PC-9 (cell line): Measurements from ENCODE around the gene FADS6.

ENCODE experiments used
- EZH2 ChIP-seq: fragments of 200-600 bp; sonication (generic); IDR thresholded peaks from 2 replicates; pipeline ENCODE4 v1.8.0; 2017; ENCODE audit warnings: antibody characterized with exemption, low read depth
- TF ChIP-seq, protein P1 (sequence below): fragments of 200-600 bp; sonication (generic); conservative IDR thresholded peaks from 2 replicates; pipeline ENCODE4 v1.6.1; 2017; ENCODE audit warnings: mixed run types, antibody characterized with exemption, mild to moderate bottlenecking, moderate library complexity

DNA sequence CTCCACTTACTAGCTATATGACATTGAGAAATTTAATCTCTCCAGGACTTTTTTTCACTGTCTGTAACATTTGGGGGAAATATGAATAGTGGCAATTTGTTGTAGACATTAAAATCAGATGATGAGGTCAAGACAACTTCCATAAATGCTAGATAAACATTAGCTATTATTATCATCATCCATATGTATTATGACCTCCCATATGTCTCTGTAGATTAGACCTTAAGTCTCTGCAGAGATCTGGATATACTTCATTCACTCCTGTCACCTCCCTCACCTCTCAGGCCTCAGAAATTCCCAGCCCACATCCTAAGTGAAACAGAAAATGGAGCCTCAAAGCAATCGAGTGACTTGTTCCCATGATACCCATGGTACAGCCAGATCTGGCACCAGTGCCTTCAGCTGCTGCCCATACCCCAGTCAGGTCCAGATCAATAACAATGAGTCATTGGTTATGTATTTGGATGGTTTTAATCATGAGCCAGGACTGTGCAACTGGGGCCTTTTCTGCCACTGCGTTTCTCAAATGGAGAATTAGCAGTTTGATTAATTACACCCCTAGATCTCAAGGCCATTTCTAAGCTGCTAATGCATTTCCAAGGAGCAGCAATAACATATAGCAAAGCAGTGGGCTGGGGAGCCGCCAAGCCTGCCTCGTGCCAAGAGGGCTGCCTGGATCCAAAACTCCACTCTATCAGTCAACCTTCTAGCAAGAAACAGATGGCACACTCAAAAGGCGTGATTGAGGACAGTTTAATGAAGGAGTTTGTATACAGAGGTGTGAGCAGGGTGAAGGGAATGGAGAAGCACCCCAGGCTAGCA lies 18.1 kb downstream of the FADS6 start:
- TF ChIP-seq, protein P1, sequence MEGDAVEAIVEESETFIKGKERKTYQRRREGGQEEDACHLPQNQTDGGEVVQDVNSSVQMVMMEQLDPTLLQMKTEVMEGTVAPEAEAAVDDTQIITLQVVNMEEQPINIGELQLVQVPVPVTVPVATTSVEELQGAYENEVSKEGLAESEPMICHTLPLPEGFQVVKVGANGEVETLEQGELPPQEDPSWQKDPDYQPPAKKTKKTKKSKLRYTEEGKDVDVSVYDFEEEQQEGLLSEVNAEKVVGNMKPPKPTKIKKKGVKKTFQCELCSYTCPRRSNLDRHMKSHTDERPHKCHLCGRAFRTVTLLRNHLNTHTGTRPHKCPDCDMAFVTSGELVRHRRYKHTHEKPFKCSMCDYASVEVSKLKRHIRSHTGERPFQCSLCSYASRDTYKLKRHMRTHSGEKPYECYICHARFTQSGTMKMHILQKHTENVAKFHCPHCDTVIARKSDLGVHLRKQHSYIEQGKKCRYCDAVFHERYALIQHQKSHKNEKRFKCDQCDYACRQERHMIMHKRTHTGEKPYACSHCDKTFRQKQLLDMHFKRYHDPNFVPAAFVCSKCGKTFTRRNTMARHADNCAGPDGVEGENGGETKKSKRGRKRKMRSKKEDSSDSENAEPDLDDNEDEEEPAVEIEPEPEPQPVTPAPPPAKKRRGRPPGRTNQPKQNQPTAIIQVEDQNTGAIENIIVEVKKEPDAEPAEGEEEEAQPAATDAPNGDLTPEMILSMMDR: no peak
- no peak for TF ChIP-seq EZH2
